Left forelimb (tissue), 1 donor: ENCODE results near the gene E4F1.

Experiments used
- DNase-seq: peaks from one replicate; pipeline ENCODE4 v3.0.0-alpha.2; 2018; ENCODE audit warnings: low spot score

Gene E4F1

GRCh38 chr16:2207872-2208271, 15.5 kb upstream of the E4F1 start:
- no peak for DNase-seq

- DNase-seq: no peak
Observed at GRCh38 chr16:2208308-2208707, 15.1 kb upstream of the E4F1 start.

GRCh38 chr16:2208772-2209171, 14.6 kb upstream of the E4F1 start:
- DNase-seq: no peak

GRCh38 chr16:2209258-2210008, 14.0 kb upstream of the E4F1 start:
- DNase-seq: no peak

- DNase-seq: no peak
Observed at GRCh38 chr16:2210009-2210332, 13.4 kb upstream of the E4F1 start.

- DNase-seq: no peak
Observed at GRCh38 chr16:2210386-2211365, 12.7 kb upstream of the E4F1 start, which contains the start of gene BRICD5. TSS of gene BRICD5 (minus strand) at chr16:2210863. CDS start at chr16:2210833, 30 bp downstream.

- no peak for DNase-seq
Observed at GRCh38 chr16:2211923-2212347, 11.5 kb upstream of the E4F1 start.

GRCh38 chr16:2212362-2213324, 10.7 kb upstream of the E4F1 start:
- DNase-seq: no peak

GRCh38 chr16:2213817-2214718, 9.3 kb upstream of the E4F1 start:
- DNase-seq: no peak

- no peak for DNase-seq
Observed at GRCh38 chr16:2214719-2214968, 8.7 kb upstream of the E4F1 start, which contains the start of gene PGP. TSS of gene PGP (minus strand) at chr16:2214840. CDS start at chr16:2214777, 63 bp downstream.

GRCh38 chr16:2216330-2216729, 7.1 kb upstream of the E4F1 start:
- DNase-seq: no peak

- DNase-seq: no peak
Observed at GRCh38 chr16:2223942-2224486, 623 bp downstream of the E4F1 start.

GRCh38 chr16:2226245-2226793, 2.9 kb downstream of the E4F1 start:
- no peak for DNase-seq

GRCh38 chr16:2226918-2227317, 3.5 kb downstream of the E4F1 start:
- DNase-seq: no peak

GRCh38 chr16:2228161-2228824, 4.9 kb downstream of the E4F1 start:
- DNase-seq: no peak

- DNase-seq: no peak
Observed at GRCh38 chr16:2229091-2229490, 5.7 kb downstream of the E4F1 start.

- no peak for DNase-seq
Observed at GRCh38 chr16:2229632-2230250, 6.3 kb downstream of the E4F1 start.

GRCh38 chr16:2230376-2230775, 7.0 kb downstream of the E4F1 start:
- no peak for DNase-seq
